Tibial nerve (tissue), 4 donors: ENCODE measurements around the gene NELL1.

Source experiments
- CTCF ChIP-seq, 5 experiments: fragments of 200-600 bp in 3 of 5; fragments of 450-650 bp in 2 of 5; sonication (generic) in 3 of 5; IDR thresholded peaks; one replicate each; pipeline ENCODE4 v1.5.1; 2016 to 2019; ENCODE audit warnings: antibody characterized with exemption in 5 of 5, mild to moderate bottlenecking in 3 of 5, moderate library complexity in 2 of 5
- EP300 ChIP-seq, 2 donors: sonication (generic); formaldehyde crosslinking; IDR thresholded peaks; one replicate each; pipeline ENCODE4 v1.6.1; 2017; ENCODE audit warnings: antibody characterized with exemption in 2 of 2, mild to moderate bottlenecking in 1 of 2
- POLR2A ChIP-seq, 2 donors: fragments of 450-650 bp; IDR thresholded peaks; one replicate each; pipeline ENCODE4 v1.6.1; 2017; ENCODE audit warnings: antibody characterized with exemption in 2 of 2, mild to moderate bottlenecking in 2 of 2, moderate library complexity in 2 of 2

- TF ChIP-seq CTCF (IDR thresholded peaks at IDR 0.05): no peak
- no peak for TF ChIP-seq POLR2A (IDR thresholded peaks at IDR 0.05)
- TF ChIP-seq EP300 (IDR thresholded peaks at IDR 0.05): no peak
These were observed 261.6 kb downstream of the NELL1 start for GRCh38 chr11:20931029-20931428.
